ENCODE measurements around the gene CSNK1G1.

Gene CSNK1G1

DNA sequence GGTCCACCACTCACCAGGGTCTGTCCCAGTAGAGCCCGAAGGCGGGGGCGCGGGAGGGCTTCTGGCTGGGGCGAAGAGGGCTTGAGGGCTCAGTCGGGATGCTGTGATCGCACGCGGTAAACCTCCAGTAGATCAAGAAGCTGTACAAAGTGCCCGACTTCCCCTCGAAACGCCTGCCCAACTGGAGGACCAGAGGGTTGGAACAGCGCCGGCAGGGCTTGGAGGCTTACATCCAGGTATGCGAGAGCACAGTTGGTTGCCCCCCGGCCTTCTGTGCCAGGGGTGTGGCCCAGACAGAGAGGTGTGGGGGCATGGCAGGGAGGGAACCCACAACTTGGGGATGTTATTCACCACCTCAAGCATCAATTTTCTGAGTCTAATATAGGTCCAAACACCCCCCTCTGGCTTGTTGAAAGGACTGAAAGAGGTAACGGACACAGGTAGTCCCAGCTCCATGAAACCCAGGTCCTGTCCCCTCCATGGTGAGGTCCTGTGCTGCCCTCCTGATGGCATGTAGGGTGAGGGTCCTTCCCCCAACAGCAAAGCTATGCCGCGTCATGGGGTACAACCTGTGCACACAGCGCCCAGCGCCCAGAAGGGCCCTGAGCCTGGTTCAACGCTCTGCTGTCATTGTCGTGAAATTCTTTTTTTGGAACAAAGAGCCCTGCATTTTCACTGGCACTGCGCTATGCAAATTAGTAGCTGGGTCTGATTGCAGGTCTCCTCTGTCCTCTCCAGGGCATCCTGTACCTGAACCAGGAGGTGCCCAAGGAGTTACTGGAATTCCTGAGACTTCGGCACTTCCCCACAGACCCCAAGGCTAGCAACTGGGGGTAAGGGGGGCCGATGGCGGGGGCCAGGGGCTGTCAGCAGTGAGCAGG lies 203.2 kb downstream of the CSNK1G1 start:
- peak in 3 of 14 donors; percentile 15 to 35 (median 34) for DNase-seq

DNA sequence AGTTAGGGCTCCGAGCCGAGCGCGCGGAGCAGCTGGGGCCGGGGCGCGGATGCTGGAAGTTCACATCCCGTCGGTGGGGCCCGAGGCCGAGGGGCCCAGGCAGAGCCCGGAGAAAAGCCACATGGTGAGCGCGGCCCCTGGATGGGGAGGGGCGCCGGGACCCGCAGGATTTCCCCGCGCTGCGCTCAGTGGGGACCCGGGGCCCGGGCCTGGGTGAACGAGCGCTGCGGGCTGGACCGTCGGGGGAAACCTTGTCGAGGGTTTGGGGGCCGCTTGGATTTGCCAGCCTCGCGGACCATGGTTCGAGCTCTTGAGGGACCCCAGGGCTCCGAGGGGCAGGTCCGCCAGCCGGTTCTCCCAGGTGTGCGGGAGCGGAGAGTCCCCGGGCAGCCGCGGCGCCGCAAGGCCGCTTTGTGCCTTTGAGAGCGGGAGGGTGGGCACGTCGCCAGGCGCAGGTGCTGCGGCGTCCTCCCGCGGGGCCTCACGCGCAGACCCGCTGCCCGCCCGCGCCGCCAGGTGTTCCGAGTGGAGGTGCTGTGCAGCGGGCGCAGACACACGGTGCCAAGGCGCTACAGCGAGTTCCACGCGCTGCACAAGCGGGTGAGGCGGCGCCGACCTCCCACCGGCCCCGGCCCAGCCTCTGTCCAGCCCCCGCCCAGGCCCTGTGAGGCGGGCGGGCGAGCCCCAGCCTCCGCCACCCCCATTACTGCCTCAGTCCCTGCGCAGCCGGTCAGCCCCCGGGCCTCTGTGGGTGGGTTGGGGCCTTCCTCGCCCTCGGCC lies 204.1 kb downstream of the CSNK1G1 start, which contains the start of gene SNX22:
SNX22 (plus strand) TSS at position 5 of the 780 bp plus-strand sequence; CDS start at position 50, 45 bp downstream.
- DNase-seq: peak in 1 of 14 donors; percentile 21

- peak in 4 of 14 donors; percentile 31 to 59 (median 52) for DNase-seq
These were observed 205.9 kb downstream of the CSNK1G1 start for GRCh38 chr15:64149893-64150578.

GRCh38 chr15:64149424-64149823 lies 206.5 kb downstream of the CSNK1G1 start:
- peak in 1 of 14 donors; percentile 24 for DNase-seq

- DNase-seq: no peak
These were observed 207.4 kb downstream of the CSNK1G1 start for GRCh38 chr15:64148581-64148980.

DNA sequence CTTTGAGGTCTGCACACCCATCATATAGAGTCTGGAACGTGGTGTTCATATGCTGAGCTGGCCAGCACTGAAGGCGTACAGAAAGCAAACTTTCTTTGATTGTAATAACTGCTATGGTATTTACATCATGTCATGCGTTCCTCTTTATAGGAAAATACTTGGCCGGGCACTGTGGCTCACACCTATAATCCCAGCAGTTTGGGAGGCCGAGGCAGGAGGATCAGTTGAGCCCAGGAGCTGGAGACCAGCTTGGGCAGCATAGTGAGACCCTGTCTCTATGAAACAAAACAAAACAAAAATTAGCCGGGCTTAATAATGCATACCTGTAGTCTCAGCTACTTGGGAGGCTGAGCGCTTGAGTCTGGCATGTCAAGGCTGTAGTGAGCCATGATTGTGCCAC lies 207.8 kb downstream of the CSNK1G1 start:
- no peak for DNase-seq

GRCh38 chr15:64146885-64147681 lies 208.9 kb downstream of the CSNK1G1 start:
- DNase-seq: peak in 6 of 14 donors; percentile 38 to 64 (median 49)

GRCh38 chr15:64146520-64146884 lies 209.5 kb downstream of the CSNK1G1 start:
- no peak for DNase-seq

GRCh38 chr15:64146041-64146440 lies 209.9 kb downstream of the CSNK1G1 start:
- peak in 2 of 14 donors; percentile 17 to 23 for DNase-seq

- DNase-seq: peak in 6 of 14 donors; percentile 43 to 70 (median 52)
These were observed 211.2 kb downstream of the CSNK1G1 start for GRCh38 chr15:64144565-64145281.

GRCh38 chr15:64144192-64144564 lies 211.8 kb downstream of the CSNK1G1 start:
- DNase-seq: no peak

GRCh38 chr15:64143276-64143675 lies 212.7 kb downstream of the CSNK1G1 start:
- no peak for DNase-seq

DNA sequence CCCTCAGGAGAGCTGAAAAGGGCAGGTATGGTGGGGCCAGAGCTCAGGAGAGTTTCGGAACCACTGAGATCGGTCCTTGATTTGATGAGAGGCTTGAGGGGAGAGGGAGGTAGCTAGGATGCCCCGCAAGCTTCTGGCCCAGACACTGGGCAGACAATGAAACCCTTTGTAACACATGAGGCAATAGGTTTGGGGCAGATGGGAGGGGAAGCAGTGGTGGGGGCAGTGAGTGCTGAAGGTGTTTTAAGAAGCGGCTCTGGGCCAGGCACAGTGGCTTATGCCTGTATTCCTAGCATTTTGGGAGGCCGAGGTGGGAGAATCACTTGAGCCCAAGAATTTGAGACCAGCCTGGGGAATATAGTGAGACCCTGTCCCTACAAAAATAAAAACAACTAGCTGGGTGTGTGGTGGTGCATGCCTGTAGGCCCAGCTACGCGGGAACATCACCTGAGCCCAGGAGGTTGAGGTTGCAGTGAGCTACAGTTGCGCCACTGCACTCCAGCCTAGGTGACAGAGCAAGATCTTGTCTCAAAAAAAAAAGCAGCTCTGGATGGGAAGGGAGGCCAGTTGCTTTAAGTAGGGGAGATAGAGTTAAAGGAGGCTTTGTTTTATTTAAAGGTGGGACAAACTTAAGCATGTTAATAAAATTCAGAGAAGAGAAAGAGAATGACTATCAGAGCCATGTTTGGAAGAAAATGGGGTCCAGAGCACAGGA lies 214.0 kb downstream of the CSNK1G1 start:
- peak in 1 of 14 donors; percentile 27 for DNase-seq

- no peak for DNase-seq
These were observed 217.5 kb downstream of the CSNK1G1 start for GRCh38 chr15:64138331-64138941.

DNA sequence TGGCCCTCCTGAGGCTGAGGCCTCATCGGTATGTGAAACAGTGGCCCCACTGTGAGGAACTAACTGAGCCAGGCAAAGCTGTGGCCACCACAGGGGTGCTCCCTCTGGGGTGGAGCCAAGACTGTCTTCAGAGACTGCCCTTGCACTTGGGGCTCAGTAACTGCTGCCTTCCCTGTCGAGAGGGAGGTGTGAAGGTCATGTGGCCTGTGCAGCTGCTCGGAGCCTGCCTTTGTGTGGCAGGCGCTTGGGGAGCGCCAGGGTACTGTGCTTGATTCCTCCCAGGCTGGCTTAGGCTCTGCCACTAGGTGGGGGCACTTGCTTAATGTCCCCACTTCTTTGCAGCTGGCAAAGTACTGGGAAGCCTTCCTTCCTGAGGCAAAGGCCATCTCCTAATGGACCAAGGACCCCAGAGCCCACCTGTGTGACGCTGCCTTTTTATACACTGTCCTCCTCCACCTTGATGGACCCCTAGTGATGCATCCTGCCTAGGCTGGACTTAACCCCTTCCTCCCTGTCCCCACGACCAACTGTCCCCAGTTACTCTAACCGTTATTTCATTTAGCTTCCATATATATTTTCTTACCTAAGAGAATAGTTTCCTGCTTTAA lies 218.6 kb downstream of the CSNK1G1 start:
- DNase-seq: peak in 8 of 14 donors; percentile 37 to 64 (median 46)

DNA sequence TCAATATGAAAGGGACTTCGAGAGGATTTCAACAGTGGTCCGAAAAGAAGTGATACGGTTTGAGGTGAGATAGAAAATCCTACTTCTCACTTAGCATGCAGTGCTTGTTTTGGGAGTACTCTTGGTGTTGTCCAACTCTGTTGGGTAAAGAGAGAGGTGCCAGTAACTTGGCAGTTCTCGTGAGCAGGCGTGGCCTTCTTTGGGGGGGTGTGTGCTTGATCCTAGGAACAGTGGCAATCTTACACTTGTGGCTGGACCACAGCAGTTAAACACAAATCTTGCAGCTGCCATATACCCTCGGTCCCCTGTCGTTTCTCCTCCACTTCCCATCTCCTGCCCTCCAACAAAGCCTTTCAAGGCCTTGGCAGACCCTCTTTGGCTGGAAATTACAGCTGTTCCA lies 219.6 kb downstream of the CSNK1G1 start:
- no peak for DNase-seq

GRCh38 chr15:64134345-64134829 lies 221.6 kb downstream of the CSNK1G1 start:
- DNase-seq: peak in 11 of 14 donors; percentile 22 to 83 (median 59)

GRCh38 chr15:64133623-64134344 lies 222.2 kb downstream of the CSNK1G1 start:
- DNase-seq: no peak

- no peak for DNase-seq
These were observed 223.8 kb downstream of the CSNK1G1 start for GRCh38 chr15:64132217-64132616.

All from C1 segment of cervical spinal cord (tissue), 14 donors.